ENCODE data around the gene TAF3. TPM values are rescaled to one million over a fixed set of nuclear protein-coding genes. Genes with fewer than 3 reads are reported as not detected.

The TAF3 gene
- total RNA-seq, 1 donor from 2014 or later = 12.6 TPM

DNA sequence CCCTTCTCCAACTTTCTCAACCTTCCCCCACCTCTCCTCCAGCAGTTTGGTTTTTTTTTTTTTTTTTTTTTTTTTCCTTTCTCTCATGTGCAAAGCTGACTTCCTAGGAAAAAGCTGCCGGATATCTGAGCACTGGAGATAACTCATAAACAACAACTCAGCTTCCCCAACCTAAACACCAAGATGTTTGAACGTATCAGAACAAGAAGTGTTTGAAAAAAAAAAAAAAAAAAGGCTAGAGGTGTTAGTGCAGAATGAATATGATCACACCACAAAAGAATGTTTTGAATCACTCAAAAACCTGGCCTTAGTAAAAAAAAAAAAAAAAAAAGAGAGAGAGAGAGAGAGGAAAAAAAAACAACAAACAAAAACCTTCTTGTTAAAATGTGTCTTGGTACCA is 247.3 kb downstream of the TAF3 start:
- Mint-ChIP-seq H3K36me3 (ENCODE audit: low read depth) (no peaks in the 10 kb centered on the region), H3K27ac (no peak overlapping the region), H3K4me3 (no peak overlapping the region), H3K4me1 (peaks cover 10% of the 10 kb centered on the region), H3K9me3 (no peaks in the 10 kb centered on the region), H3K27me3 (peaks cover 45% of the 10 kb centered on the region)
- no peak for ATAC-seq (ENCODE audit: low read depth)
- CTCF ChIA-PET = no interaction called here
- DNase-seq = no peak
- POLR2A ChIA-PET = no interaction called here
- intact Hi-C loops (cut with micrococcal nuclease) = no loop called here
- TF ChIP-seq, protein P1, sequence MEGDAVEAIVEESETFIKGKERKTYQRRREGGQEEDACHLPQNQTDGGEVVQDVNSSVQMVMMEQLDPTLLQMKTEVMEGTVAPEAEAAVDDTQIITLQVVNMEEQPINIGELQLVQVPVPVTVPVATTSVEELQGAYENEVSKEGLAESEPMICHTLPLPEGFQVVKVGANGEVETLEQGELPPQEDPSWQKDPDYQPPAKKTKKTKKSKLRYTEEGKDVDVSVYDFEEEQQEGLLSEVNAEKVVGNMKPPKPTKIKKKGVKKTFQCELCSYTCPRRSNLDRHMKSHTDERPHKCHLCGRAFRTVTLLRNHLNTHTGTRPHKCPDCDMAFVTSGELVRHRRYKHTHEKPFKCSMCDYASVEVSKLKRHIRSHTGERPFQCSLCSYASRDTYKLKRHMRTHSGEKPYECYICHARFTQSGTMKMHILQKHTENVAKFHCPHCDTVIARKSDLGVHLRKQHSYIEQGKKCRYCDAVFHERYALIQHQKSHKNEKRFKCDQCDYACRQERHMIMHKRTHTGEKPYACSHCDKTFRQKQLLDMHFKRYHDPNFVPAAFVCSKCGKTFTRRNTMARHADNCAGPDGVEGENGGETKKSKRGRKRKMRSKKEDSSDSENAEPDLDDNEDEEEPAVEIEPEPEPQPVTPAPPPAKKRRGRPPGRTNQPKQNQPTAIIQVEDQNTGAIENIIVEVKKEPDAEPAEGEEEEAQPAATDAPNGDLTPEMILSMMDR (IDR thresholded peaks at IDR 0.05) = no peak

DNA sequence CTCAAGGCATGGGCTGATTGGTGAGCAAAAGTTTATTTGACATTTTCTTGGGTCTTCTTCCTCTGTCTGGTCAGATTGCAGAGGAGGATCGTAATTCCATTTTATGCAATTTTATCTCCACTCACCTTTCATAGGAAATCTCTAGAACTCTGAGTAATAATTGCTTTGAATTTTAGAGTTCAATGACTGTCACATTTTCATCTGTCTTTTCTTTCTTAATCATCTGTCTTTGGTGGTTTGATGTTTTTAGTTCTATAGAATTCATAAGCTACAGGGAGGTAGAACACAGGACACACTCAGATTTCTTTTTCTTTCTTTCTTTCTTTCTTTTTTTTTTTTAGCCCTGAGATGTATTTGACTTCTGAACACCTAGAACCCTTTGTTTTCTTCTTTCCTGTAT is 247.8 kb downstream of the TAF3 start:
- no peaks in the 10 kb centered on the region for H3K9me3 Mint-ChIP-seq
- DNase-seq (no peak), ATAC-seq (ENCODE audit: low read depth) (no peak)
- POLR2A ChIA-PET = no interaction called here
- TF ChIP-seq, protein P1 (IDR thresholded peaks at IDR 0.05) = no peak
- no peak overlapping the region for H3K27ac Mint-ChIP-seq
- no peaks in the 10 kb centered on the region for H3K36me3 Mint-ChIP-seq (ENCODE audit: low read depth)
- H3K4me1 Mint-ChIP-seq = peaks cover 5% of the 10 kb centered on the region
- H3K27me3 Mint-ChIP-seq = peaks cover 41% of the 10 kb centered on the region
- intact Hi-C loops (cut with micrococcal nuclease) = no loop called here
- CTCF ChIA-PET = no interaction called here
- H3K4me3 Mint-ChIP-seq = no peak overlapping the region

Other genes starting within 250 kb of the TAF3 start
- gene ITIH5, start 151.5 kb upstream of the TAF3 start, total RNA-seq = not detected in 2 replicates
- gene ITIH2, start 115.2 kb upstream of the TAF3 start, total RNA-seq = not detected in 2 replicates
- 12.6 and 13.1 TPM in 2 replicates for gene KIN, start 30.5 kb upstream of the TAF3 start, total RNA-seq
- 177 and 182 TPM in 2 replicates for gene ATP5F1C, start 30.3 kb upstream of the TAF3 start, total RNA-seq
- 0.34 and 0.53 TPM in 2 replicates for gene GATA3, start 236.2 kb downstream of the TAF3 start, total RNA-seq

Data from activated B cell treated with CpG ODN at 0.5 μM for 24 hours (primary cell).